Lung (tissue), 12 donors: ENCODE results near the gene TLE5. TPM values are rescaled to one million over a fixed set of nuclear protein-coding genes. Genes with fewer than 3 reads are reported as not detected.

Source experiments
- ATAC-seq: fragments of 200-7000 bp; cut with Tn5 transposase; one replicate; pipeline ENCODE4 v1.9.1; 2020; ENCODE audit warnings: moderate number of reproducible peaks; ENCODE audit not compliant: insufficient read depth, low FRiP score
- DNase-seq, 3 donors: peaks; one replicate each; pipeline ENCODE4 v3.0.0-alpha.2; 2013 to 2017
- H3K27ac ChIP-seq, 2 donors: one replicate each; pipeline ENCODE4 v1.5.1; 2013; ENCODE audit warnings: mild to moderate bottlenecking in 2 of 2, moderate library complexity in 2 of 2, control low read depth in 1 of 2, inconsistent platforms in 1 of 2, low read depth in 1 of 2, low read length in 1 of 2
- H3K27me3 ChIP-seq, 3 donors: one replicate each; pipeline ENCODE4 v1.5.1; 2013; ENCODE audit warnings: low read length in 2 of 3; ENCODE audit not compliant: control insufficient read depth in 3 of 3, insufficient read depth in 3 of 3
- H3K36me3 ChIP-seq, 4 donors: one replicate each; pipeline ENCODE4 v1.5.1; 2013; ENCODE audit warnings: low read length in 4 of 4, mild to moderate bottlenecking in 1 of 4, moderate library complexity in 1 of 4; ENCODE audit not compliant: control insufficient read depth in 4 of 4, insufficient read depth in 4 of 4
- H3K4me1 ChIP-seq, 5 donors: one replicate each; pipeline ENCODE4 v1.5.1; 2013; ENCODE audit warnings: low read length in 5 of 5, mild to moderate bottlenecking in 2 of 5, moderate library complexity in 1 of 5; ENCODE audit not compliant: control insufficient read depth in 5 of 5, insufficient read depth in 5 of 5
- H3K4me3 ChIP-seq: one replicate; pipeline ENCODE4 v1.5.1; 2013; ENCODE audit warnings: mild to moderate bottlenecking, control low read depth, moderate library complexity
- H3K9ac ChIP-seq, 2 donors: one replicate each; pipeline ENCODE4 v1.5.1; 2013; ENCODE audit warnings: low read length in 2 of 2, control low read depth in 1 of 2; ENCODE audit not compliant: insufficient read depth in 1 of 2
- H3K9me3 ChIP-seq, 4 donors: one replicate each; pipeline ENCODE4 v1.5.1; 2013; ENCODE audit warnings: low read length in 3 of 4, mild to moderate bottlenecking in 1 of 4, moderate library complexity in 1 of 4; ENCODE audit not compliant: control insufficient read depth in 4 of 4, insufficient read depth in 3 of 4
- CTCF ChIP-seq: IDR thresholded peaks from 2 replicates; pipeline ENCODE4 v1.5.1; 2012; ENCODE audit warnings: mild to moderate bottlenecking; ENCODE audit errors: control extremely low read depth, extremely low read depth
- WGBS, 2 donors: extraction: QIAGEN DNeasy Blood & Tissue Kit; methylation state at CpG; one replicate each; pipeline ENCODE4 v1.1.7; 2013; 5-methylcytosine and 5-hydroxymethylcytosine counted together
- polyA plus RNA-seq, 2 donors: library from polyadenylated mRNA; stranded (reverse); fragments of 200-250 nt; gene quantifications; one replicate each; pipeline ENCODE4 v1.2.1, GENCODE V29; 2013
- total RNA-seq, 2 donors: library from RNA; depleted of rRNA in 1 of 2; stranded (reverse); fragments of >200 nt in 1 of 2; gene quantifications; one replicate each; pipeline ENCODE4 v1.2.1, GENCODE V29; 2014 to 2021
- donor health status: control.
- donor health status: control.
- donor health status: Bipolar disorder and iron deficiency.
- donor health status: healthy.
- donor health status: DM: yes; HTN: yes; CAD: no.

The TLE5 gene
- total and polyA plus RNA-seq, 4 donors = 179 to 797 (median 410) TPM

- DNase-seq (peak in 2 of 3 donors; percentile 76 to 85), ATAC-seq (no peak)
- no peak for TF ChIP-seq CTCF
- WGBS, 2 donors = 59 to 78% methylated on average over 29 to 31 of the region's 31 CpGs
- no peak overlapping the region for H3K4me3 ChIP-seq
- no peaks in the 10 kb centered on the region for H3K27me3 ChIP-seq
- peaks cover 0 to 34% (median 12%) of the 10 kb centered on the region in 5 donors for H3K4me1 ChIP-seq
- no peaks in the 10 kb centered on the region for H3K9me3 ChIP-seq
- H3K9ac ChIP-seq = no peak overlapping the region
- peaks cover 9 to 56% (median 38%) of the 10 kb centered on the region in 4 donors for H3K36me3 ChIP-seq
- H3K27ac ChIP-seq = peak overlapping the region in 1 of 2 donors; percentile 77
These were observed 6.4 kb downstream of the TLE5 start for GRCh38 chr19:3055741-3056416.

- Histone ChIP-seq H3K4me1 (peaks cover 0 to 29% (median 12%) of the 10 kb centered on the region in 5 donors), H3K9me3 (no peaks in the 10 kb centered on the region), H3K4me3 (no peak overlapping the region), H3K36me3 (peaks cover 9 to 56% (median 36%) of the 10 kb centered on the region in 4 donors), H3K9ac (no peak overlapping the region), H3K27me3 (no peaks in the 10 kb centered on the region), H3K27ac (peak overlapping the region in 1 of 2 donors; percentile 77)
- WGBS, 2 donors = 78 to 83% methylated on average over 20 of the region's 20 CpGs
- TF ChIP-seq CTCF = no peak
- DNase-seq = no peak
- ATAC-seq = peak; percentile 50
These were observed 7.1 kb downstream of the TLE5 start for GRCh38 chr19:3054972-3055740.

- WGBS, 2 donors = 77 to 83% methylated on average over 4 of the region's 4 CpGs
- Histone ChIP-seq H3K27me3 (no peaks in the 10 kb centered on the region), H3K36me3 (peaks cover 9 to 51% (median 30%) of the 10 kb centered on the region in 4 donors), H3K9me3 (no peaks in the 10 kb centered on the region), H3K4me1 (peaks cover 0 to 29% (median 11%) of the 10 kb centered on the region in 5 donors), H3K4me3 (no peak overlapping the region), H3K9ac (no peak overlapping the region), H3K27ac (peak overlapping the region in 1 of 2 donors; percentile 77)
- no peak for TF ChIP-seq CTCF
- DNase-seq = no peak
- ATAC-seq = no peak
These were observed 7.9 kb downstream of the TLE5 start for GRCh38 chr19:3054265-3054971.
